ENCODE measurements around the gene B3GNT5. TPM values are rescaled to one million over a fixed set of nuclear protein-coding genes. Genes with fewer than 3 reads are reported as not detected.

Gene B3GNT5
- total RNA-seq, 4 donors from 2014 or later: 7.9 to 42.0 (median 19.7) TPM

DNA sequence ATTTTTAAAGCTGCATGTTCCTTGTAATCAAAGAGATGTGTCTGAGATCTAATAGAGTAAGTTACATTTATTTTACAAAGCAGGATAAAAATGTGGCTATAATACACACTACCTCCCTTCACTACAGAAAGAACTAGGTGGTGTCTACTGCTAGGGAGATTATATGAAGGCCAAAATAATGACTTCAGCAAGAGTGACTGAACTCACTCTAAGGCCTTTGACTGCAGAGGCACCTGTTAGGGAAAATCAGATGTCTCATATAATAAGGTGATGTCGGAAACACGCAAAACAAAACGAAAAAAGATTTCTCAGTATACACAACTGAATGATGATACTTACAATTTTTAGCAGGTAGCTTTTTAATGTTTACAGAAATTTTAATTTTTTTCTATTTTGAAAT lies 19.1 kb downstream of the B3GNT5 start:
- TF ChIP-seq, protein P1, sequence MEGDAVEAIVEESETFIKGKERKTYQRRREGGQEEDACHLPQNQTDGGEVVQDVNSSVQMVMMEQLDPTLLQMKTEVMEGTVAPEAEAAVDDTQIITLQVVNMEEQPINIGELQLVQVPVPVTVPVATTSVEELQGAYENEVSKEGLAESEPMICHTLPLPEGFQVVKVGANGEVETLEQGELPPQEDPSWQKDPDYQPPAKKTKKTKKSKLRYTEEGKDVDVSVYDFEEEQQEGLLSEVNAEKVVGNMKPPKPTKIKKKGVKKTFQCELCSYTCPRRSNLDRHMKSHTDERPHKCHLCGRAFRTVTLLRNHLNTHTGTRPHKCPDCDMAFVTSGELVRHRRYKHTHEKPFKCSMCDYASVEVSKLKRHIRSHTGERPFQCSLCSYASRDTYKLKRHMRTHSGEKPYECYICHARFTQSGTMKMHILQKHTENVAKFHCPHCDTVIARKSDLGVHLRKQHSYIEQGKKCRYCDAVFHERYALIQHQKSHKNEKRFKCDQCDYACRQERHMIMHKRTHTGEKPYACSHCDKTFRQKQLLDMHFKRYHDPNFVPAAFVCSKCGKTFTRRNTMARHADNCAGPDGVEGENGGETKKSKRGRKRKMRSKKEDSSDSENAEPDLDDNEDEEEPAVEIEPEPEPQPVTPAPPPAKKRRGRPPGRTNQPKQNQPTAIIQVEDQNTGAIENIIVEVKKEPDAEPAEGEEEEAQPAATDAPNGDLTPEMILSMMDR (IDR thresholded peaks at IDR 0.05): no peak
- ATAC-seq (ENCODE audit: low FRiP score): no peak
- no peak for DNase-seq (ENCODE audit: low spot score)

- TF ChIP-seq, protein P1 (IDR thresholded peaks at IDR 0.05): no peak
- ATAC-seq (ENCODE audit: low FRiP score) (no peak), DNase-seq (ENCODE audit: low spot score) (no peak)
Observed at GRCh38 chr3:183272791-183273190, 19.7 kb downstream of the B3GNT5 start.

DNA sequence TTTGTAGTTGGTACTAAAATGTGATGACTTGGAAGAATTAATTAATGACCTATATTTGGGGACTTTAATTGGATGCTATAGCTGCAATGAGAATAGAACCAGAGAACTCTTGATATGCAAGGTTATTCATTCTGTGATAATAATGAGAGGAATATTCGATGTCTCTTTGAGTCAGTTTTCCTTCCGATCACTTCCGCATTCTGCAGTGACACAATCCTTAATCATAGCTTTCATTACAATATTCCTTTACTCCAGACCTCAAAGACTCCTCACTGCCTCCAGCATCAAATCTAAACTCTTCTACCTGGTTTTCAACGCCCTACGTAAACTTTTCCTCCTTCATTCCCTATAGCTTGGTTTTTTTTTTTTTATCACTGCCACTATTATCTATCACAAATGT lies 21.6 kb downstream of the B3GNT5 start:
- ATAC-seq (ENCODE audit: low FRiP score) (peak; percentile 44), DNase-seq (ENCODE audit: low spot score) (no peak)
- TF ChIP-seq, protein P1 (IDR thresholded peaks at IDR 0.05): no peak

DNA sequence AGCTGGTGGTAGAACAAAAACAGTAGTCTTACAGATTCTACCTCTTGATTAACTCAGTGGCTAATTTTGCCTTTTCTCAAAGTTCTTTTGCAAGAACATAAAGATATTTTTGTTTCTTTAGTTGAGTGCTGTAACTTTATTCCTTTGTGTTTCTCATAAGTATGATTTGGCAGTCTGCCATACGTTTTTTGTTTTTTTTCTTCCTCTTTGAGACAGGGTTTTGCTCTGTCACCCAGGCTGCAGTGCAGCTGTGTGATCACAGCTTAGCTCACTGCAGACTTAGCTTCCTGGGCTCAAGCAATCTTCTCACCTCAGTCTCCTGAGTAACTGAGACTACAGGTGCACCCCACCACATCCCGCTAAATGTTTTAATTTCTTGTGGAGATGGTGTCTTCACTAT lies 22.4 kb downstream of the B3GNT5 start:
- TF ChIP-seq, protein P1 (IDR thresholded peaks at IDR 0.05): no peak
- DNase-seq (ENCODE audit: low spot score) (no peak), ATAC-seq (ENCODE audit: low FRiP score) (no peak)

- ATAC-seq (ENCODE audit: low FRiP score): no peak
- TF ChIP-seq, protein P1 (IDR thresholded peaks at IDR 0.05): no peak
- DNase-seq (ENCODE audit: low spot score): no peak
Observed at GRCh38 chr3:183275937-183276336, 22.9 kb downstream of the B3GNT5 start.

- TF ChIP-seq, protein P1 (IDR thresholded peaks at IDR 0.05): no peak
- DNase-seq (ENCODE audit: low spot score) (no peak), ATAC-seq (ENCODE audit: low FRiP score) (no peak)
Observed at GRCh38 chr3:183277260-183277659, 24.2 kb downstream of the B3GNT5 start.

GRCh38 chr3:183278479-183279088 lies 25.5 kb downstream of the B3GNT5 start:
- DNase-seq (ENCODE audit: low spot score): no peak
- no peak for ATAC-seq (ENCODE audit: low FRiP score)
- TF ChIP-seq, protein P1 (IDR thresholded peaks at IDR 0.05): no peak

All from omental fat pad (tissue), 4 donors.